Measurements from ENCODE around the gene TRAM2. TPM values are rescaled to one million over a fixed set of nuclear protein-coding genes. Genes with fewer than 3 reads are reported as not detected.

The TRAM2 gene
- total RNA-seq, 1 experiment from 2014 or later, result 13.4 TPM

DNA sequence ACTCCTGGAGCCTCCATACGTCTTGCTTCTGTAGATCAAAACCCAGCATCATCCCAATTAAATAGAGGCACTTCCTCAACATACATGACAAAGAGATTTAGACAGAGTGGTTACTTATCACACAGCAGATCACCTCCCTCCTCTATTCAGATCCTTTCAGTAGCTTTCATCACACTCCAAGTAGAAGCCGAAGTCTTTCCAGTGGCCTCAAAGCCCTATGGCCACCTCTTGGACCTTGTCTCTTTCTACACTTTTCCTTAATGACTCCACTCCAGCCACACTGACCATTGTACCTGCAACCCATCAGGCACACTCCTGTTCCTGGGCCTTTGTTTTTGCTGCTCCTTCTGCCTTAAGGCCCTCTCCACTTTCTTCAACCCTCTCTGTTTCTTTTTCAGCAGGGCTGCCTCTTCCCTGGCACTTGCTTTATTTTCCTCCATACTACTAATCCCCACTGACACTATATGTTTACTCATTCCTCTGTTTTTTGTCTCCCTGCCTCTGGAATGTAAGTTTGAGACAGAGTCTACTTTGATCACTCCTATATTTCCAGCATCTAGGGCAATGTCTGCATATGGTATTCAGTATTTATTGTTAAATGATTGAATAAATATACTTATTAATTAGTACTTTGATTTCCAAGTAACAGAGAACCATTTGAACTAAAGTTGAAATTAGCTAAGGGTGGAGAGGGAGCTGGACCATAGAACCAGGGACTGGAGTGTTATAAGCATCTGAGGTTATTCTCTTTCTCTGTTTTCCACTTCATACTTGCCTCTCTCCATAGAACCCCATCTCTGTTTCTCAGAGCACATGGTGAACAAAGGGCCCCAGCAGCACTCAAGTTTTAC lies 43.4 kb upstream of the TRAM2 start:
- Mint-ChIP-seq H3K27me3 (ENCODE audit: low read depth) (no peaks in the 10 kb centered on the region), H3K36me3 (no peaks in the 10 kb centered on the region), H3K9me3 (peaks cover 2% of the 10 kb centered on the region; the same call in 1 of the 2 replicates), H3K4me3 (no peak overlapping the region), H3K4me1 (no peaks in the 10 kb centered on the region), H3K27ac (no peak overlapping the region)
- ChIA-PET CTCF (no interaction called here), POLR2A (no interaction called here)
- TF ChIP-seq RORB (CRISPR knock-in tag; IDR thresholded peaks at IDR 0.05), result no peak
- TF ChIP-seq, protein P1, sequence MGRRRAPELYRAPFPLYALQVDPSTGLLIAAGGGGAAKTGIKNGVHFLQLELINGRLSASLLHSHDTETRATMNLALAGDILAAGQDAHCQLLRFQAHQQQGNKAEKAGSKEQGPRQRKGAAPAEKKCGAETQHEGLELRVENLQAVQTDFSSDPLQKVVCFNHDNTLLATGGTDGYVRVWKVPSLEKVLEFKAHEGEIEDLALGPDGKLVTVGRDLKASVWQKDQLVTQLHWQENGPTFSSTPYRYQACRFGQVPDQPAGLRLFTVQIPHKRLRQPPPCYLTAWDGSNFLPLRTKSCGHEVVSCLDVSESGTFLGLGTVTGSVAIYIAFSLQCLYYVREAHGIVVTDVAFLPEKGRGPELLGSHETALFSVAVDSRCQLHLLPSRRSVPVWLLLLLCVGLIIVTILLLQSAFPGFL (CRISPR knock-in tag; IDR thresholded peaks at IDR 0.05; ENCODE audit: borderline replicate concordance), result no peak
- TF ChIP-seq, protein P2, sequence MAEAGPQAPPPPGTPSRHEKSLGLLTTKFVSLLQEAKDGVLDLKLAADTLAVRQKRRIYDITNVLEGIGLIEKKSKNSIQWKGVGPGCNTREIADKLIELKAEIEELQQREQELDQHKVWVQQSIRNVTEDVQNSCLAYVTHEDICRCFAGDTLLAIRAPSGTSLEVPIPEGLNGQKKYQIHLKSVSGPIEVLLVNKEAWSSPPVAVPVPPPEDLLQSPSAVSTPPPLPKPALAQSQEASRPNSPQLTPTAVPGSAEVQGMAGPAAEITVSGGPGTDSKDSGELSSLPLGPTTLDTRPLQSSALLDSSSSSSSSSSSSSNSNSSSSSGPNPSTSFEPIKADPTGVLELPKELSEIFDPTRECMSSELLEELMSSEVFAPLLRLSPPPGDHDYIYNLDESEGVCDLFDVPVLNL (CRISPR knock-in tag; IDR thresholded peaks at IDR 0.05; ENCODE audit: borderline replicate concordance, low read depth), result no peak
- DNase-seq (ENCODE audit: low spot score), result no peak
- no peak for ATAC-seq

DNA sequence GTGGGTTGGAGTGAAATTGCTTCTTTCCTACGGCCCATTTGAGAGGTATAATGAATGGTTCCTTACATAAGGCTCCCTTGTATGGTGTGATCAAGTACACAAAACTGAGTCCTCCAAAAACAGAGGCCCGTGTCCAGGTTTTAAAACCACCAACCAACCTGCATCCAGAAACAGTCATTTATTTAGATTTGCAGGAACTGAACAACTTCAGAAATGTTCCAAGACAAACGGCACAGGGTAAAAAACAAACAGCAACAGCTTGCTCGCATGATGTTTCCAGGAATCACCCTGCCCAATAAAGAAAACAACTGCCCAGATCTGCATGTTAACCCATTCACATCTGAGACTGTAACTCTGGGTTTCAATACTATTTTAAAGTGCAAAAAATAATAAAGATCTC lies 40.2 kb upstream of the TRAM2 start:
- Mint-ChIP-seq H3K9me3 (no peaks in the 10 kb centered on the region), H3K4me3 (no peak overlapping the region), H3K27ac (no peak overlapping the region), H3K36me3 (no peaks in the 10 kb centered on the region), H3K27me3 (ENCODE audit: low read depth) (no peaks in the 10 kb centered on the region), H3K4me1 (peaks cover 11% of the 10 kb centered on the region)
- ATAC-seq, result no peak
- TF ChIP-seq, protein P3, sequence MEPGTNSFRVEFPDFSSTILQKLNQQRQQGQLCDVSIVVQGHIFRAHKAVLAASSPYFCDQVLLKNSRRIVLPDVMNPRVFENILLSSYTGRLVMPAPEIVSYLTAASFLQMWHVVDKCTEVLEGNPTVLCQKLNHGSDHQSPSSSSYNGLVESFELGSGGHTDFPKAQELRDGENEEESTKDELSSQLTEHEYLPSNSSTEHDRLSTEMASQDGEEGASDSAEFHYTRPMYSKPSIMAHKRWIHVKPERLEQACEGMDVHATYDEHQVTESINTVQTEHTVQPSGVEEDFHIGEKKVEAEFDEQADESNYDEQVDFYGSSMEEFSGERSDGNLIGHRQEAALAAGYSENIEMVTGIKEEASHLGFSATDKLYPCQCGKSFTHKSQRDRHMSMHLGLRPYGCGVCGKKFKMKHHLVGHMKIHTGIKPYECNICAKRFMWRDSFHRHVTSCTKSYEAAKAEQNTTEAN (CRISPR knock-in tag; IDR thresholded peaks at IDR 0.05), result no peak
- no peak for TF ChIP-seq TCF7 (CRISPR knock-in tag; IDR thresholded peaks at IDR 0.05; ENCODE audit: low read depth)
- TF ChIP-seq, protein P4, sequence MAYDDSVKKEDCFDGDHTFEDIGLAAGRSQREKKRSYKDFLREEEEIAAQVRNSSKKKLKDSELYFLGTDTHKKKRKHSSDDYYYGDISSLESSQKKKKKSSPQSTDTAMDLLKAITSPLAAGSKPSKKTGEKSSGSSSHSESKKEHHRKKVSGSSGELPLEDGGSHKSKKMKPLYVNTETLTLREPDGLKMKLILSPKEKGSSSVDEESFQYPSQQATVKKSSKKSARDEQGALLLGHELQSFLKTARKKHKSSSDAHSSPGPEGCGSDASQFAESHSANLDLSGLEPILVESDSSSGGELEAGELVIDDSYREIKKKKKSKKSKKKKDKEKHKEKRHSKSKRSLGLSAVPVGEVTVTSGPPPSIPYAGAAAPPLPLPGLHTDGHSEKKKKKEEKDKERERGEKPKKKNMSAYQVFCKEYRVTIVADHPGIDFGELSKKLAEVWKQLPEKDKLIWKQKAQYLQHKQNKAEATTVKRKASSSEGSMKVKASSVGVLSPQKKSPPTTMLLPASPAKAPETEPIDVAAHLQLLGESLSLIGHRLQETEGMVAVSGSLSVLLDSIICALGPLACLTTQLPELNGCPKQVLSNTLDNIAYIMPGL (CRISPR knock-in tag; IDR thresholded peaks at IDR 0.05), result no peak
- TF ChIP-seq, protein P5, sequence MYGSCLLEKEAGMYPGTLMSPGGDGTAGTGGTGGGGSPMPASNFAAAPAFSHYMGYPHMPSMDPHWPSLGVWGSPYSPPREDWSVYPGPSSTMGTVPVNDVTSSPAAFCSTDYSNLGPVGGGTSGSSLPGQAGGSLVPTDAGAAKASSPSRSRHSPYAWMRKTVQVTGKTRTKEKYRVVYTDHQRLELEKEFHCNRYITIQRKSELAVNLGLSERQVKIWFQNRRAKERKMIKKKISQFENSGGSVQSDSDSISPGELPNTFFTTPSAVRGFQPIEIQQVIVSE (CRISPR knock-in tag; IDR thresholded peaks at IDR 0.05; ENCODE audit: borderline replicate concordance), result no peak
- no peak for TF ChIP-seq TEAD4 (CRISPR knock-in tag; IDR thresholded peaks at IDR 0.05)
- no peak for TF ChIP-seq TP53 (CRISPR knock-in tag; IDR thresholded peaks at IDR 0.05)
- TF ChIP-seq, protein P1 (CRISPR knock-in tag; IDR thresholded peaks at IDR 0.05; ENCODE audit: borderline replicate concordance), result no peak
- no peak for DNase-seq (ENCODE audit: low spot score)
- CTCF ChIA-PET, result no interaction called here
- POLR2A ChIA-PET, result no interaction called here

DNA sequence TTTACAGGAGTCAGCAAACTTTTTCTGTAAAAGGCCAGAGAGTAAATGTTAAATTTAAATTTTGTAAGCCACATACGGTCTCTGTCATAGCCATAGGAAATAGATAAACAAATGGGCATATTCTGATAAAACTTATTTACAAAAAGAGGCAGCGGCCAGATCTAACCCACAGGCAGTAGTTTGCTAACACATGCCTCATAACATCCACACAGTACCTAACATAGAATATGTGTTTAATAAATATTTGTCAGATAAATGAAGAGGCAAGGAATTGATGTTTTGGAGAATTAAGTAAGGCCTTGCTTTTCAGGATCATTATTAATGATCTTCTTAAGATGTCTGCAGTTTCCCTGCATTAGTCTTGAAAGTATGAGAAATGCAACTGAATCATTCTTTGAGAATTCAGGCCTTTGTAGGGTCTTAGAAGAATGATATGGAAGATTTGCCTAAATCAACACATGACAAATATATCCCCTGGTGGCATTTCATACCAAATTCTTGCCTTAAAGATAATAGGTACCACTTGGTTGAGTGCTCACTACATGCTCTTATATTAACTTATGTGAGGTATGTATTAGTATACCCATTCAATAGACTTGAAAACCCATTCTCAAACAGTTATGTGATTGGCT lies 39.3 kb upstream of the TRAM2 start:
- no peaks in the 10 kb centered on the region for H3K9me3 Mint-ChIP-seq
- H3K4me3 Mint-ChIP-seq, result no peak overlapping the region
- ATAC-seq (no peak), DNase-seq (ENCODE audit: low spot score) (no peak)
- no peaks in the 10 kb centered on the region for H3K36me3 Mint-ChIP-seq
- peaks cover 11% of the 10 kb centered on the region for H3K4me1 Mint-ChIP-seq
- CTCF ChIA-PET, result no interaction called here
- H3K27ac Mint-ChIP-seq, result no peak overlapping the region
- POLR2A ChIA-PET, result no interaction called here
- H3K27me3 Mint-ChIP-seq (ENCODE audit: low read depth), result no peaks in the 10 kb centered on the region
- TF ChIP-seq KAT7 (CRISPR knock-in tag; IDR thresholded peaks at IDR 0.05; ENCODE audit: borderline replicate concordance) (no peak), TCF7 (CRISPR knock-in tag; IDR thresholded peaks at IDR 0.05; ENCODE audit: low read depth) (no peak), ZNF416 (CRISPR knock-in tag; IDR thresholded peaks at IDR 0.05) (no peak), CBFB (CRISPR knock-in tag; IDR thresholded peaks at IDR 0.05; ENCODE audit: low read depth) (no peak), ZNF671 (CRISPR knock-in tag; IDR thresholded peaks at IDR 0.05) (no peak), CREM (CRISPR knock-in tag; IDR thresholded peaks at IDR 0.05) (no peak), ZNF263 (CRISPR knock-in tag; IDR thresholded peaks at IDR 0.05; ENCODE audit: low read depth) (no peak), NR2C2 (CRISPR knock-in tag; IDR thresholded peaks at IDR 0.05) (no peak)
- TF ChIP-seq, protein P5 (CRISPR knock-in tag; IDR thresholded peaks at IDR 0.05; ENCODE audit: borderline replicate concordance), result no peak
- TF ChIP-seq, protein P6, sequence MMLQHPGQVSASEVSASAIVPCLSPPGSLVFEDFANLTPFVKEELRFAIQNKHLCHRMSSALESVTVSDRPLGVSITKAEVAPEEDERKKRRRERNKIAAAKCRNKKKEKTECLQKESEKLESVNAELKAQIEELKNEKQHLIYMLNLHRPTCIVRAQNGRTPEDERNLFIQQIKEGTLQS (CRISPR knock-in tag; conservative IDR thresholded peaks at IDR 0.05), result no peak
- TF ChIP-seq, protein P7, sequence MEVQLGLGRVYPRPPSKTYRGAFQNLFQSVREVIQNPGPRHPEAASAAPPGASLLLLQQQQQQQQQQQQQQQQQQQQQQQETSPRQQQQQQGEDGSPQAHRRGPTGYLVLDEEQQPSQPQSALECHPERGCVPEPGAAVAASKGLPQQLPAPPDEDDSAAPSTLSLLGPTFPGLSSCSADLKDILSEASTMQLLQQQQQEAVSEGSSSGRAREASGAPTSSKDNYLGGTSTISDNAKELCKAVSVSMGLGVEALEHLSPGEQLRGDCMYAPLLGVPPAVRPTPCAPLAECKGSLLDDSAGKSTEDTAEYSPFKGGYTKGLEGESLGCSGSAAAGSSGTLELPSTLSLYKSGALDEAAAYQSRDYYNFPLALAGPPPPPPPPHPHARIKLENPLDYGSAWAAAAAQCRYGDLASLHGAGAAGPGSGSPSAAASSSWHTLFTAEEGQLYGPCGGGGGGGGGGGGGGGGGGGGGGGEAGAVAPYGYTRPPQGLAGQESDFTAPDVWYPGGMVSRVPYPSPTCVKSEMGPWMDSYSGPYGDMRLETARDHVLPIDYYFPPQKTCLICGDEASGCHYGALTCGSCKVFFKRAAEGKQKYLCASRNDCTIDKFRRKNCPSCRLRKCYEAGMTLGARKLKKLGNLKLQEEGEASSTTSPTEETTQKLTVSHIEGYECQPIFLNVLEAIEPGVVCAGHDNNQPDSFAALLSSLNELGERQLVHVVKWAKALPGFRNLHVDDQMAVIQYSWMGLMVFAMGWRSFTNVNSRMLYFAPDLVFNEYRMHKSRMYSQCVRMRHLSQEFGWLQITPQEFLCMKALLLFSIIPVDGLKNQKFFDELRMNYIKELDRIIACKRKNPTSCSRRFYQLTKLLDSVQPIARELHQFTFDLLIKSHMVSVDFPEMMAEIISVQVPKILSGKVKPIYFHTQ (CRISPR knock-in tag; IDR thresholded peaks at IDR 0.05), result no peak
